Upper lobe of left lung (tissue), 6 donors: ENCODE measurements around the gene ABLIM2. TPM values are rescaled to one million over a fixed set of nuclear protein-coding genes. Genes with fewer than 3 reads are reported as not detected.

Experiments
- ATAC-seq, 2 donors: fragments of 200-7000 bp; cut with Tn5 transposase; one replicate each; pipeline ENCODE4 v1.9.1; 2022; ENCODE audit warnings: mild to moderate bottlenecking in 2 of 2, moderate library complexity in 2 of 2; ENCODE audit not compliant: low FRiP score in 2 of 2
- DNase-seq, 2 donors: peaks; one replicate each; pipeline ENCODE4 v3.0.0-alpha.2; 2019 to 2020
- H3K27ac ChIP-seq, 4 donors: fragments of 200-600 bp; sonication (generic); one replicate each; pipeline ENCODE4 v1.5.1; 2016 to 2019
- H3K27me3 ChIP-seq, 4 donors: fragments of 200-600 bp; sonication (generic); one replicate each; pipeline ENCODE4 v1.5.1; 2017 to 2019
- H3K36me3 ChIP-seq, 4 donors: fragments of 200-600 bp; sonication (generic); one replicate each; pipeline ENCODE4 v1.5.1; 2016 to 2019
- H3K4me1 ChIP-seq, 4 donors: fragments of 200-600 bp; sonication (generic); one replicate each; pipeline ENCODE4 v1.5.1; 2018 to 2019
- H3K4me3 ChIP-seq, 4 donors: fragments of 200-600 bp; sonication (generic); one replicate each; pipeline ENCODE4 v1.5.1; 2017 to 2019; ENCODE audit warnings: mild to moderate bottlenecking in 2 of 4, moderate library complexity in 1 of 4
- H3K9me3 ChIP-seq, 4 donors: fragments of 200-600 bp; sonication (generic); one replicate each; pipeline ENCODE4 v1.5.1; 2018 to 2019
- CTCF ChIP-seq, 6 experiments: fragments of 450-650 bp in 4 of 6; fragments of 200-600 bp in 2 of 6; sonication (generic) in 2 of 6; IDR thresholded peaks; one replicate each; pipeline ENCODE4 v1.5.1; 2016 to 2019; ENCODE audit warnings: antibody characterized with exemption in 6 of 6
- EP300 ChIP-seq, 4 donors: sonication (generic); formaldehyde crosslinking; IDR thresholded peaks; one replicate each; pipeline ENCODE4 v1.5.1; 2017; ENCODE audit warnings: antibody characterized with exemption in 4 of 4, control low read depth in 2 of 4
- POLR2A ChIP-seq, 4 donors: fragments of 450-650 bp; IDR thresholded peaks; one replicate each; pipeline ENCODE4 v1.5.1; 2016 to 2017; ENCODE audit warnings: antibody characterized with exemption in 4 of 4, mild to moderate bottlenecking in 2 of 4
- POLR2AphosphoS5 ChIP-seq, 2 donors: sonication (generic); formaldehyde crosslinking; IDR thresholded peaks; one replicate each; pipeline ENCODE4 v1.5.1; 2017; ENCODE audit warnings: antibody characterized with exemption in 2 of 2
- WGBS, 2 donors: methylation state at CpG; one replicate each; pipeline ENCODE4 v1.1.5; 2017 to 2018; 5-methylcytosine and 5-hydroxymethylcytosine counted together
- total RNA-seq, 6 donors: library from RNA; depleted of rRNA in 4 of 6; stranded (reverse); fragments of >200 nt in 4 of 6; gene quantifications; one replicate each; pipeline versions ENCODE4 v1.1.0 to v1.2.1, GENCODE V29; 2016 to 2021
- donor health status: DM: no; HTN: no; CAD: no; lungs with moderate emphysema.
- donor health status: DM: no; HTN: yes; CAD: no; lungs with severe emphysema.

The ABLIM2 gene
- total RNA-seq, 6 donors from 2014 or later = 3.6 to 36.9 (median 8.1) TPM

GRCh38 chr4:8081171-8081570 lies 77.4 kb downstream of the ABLIM2 start:
- no peaks in the 10 kb centered on the region for H3K27me3 ChIP-seq
- TF ChIP-seq POLR2AphosphoS5 (IDR thresholded peaks at IDR 0.05) = no peak
- no peak for TF ChIP-seq POLR2A (IDR thresholded peaks at IDR 0.05)
- no peak for TF ChIP-seq EP300 (IDR thresholded peaks at IDR 0.05)
- no peak for TF ChIP-seq CTCF (IDR thresholded peaks at IDR 0.05)
- no peaks in the 10 kb centered on the region for H3K4me1 ChIP-seq
- H3K36me3 ChIP-seq = no peaks in the 10 kb centered on the region
- no peak overlapping the region for H3K4me3 ChIP-seq
- ATAC-seq (no peak), DNase-seq (no peak)
- no peak overlapping the region for H3K27ac ChIP-seq
- no peaks in the 10 kb centered on the region for H3K9me3 ChIP-seq
- 90 to 92% methylated on average over 8 to 10 of the region's 11 CpGs for WGBS, 2 donors

GRCh38 chr4:8080754-8081065 lies 77.9 kb downstream of the ABLIM2 start:
- Histone ChIP-seq H3K4me3 (no peak overlapping the region), H3K4me1 (no peaks in the 10 kb centered on the region), H3K27ac (no peak overlapping the region), H3K36me3 (no peaks in the 10 kb centered on the region), H3K27me3 (no peaks in the 10 kb centered on the region), H3K9me3 (no peaks in the 10 kb centered on the region)
- DNase-seq = no peak
- ATAC-seq = no peak
- WGBS, 2 donors = 70 to 74% methylated on average over 2 to 5 of the region's 5 CpGs
- TF ChIP-seq EP300 (IDR thresholded peaks at IDR 0.05) (no peak), POLR2A (IDR thresholded peaks at IDR 0.05) (no peak), CTCF (IDR thresholded peaks at IDR 0.05) (no peak), POLR2AphosphoS5 (IDR thresholded peaks at IDR 0.05) (no peak)

- H3K27ac ChIP-seq = no peak overlapping the region
- TF ChIP-seq EP300 (IDR thresholded peaks at IDR 0.05) = no peak
- TF ChIP-seq CTCF (IDR thresholded peaks at IDR 0.05) = no peak
- TF ChIP-seq POLR2AphosphoS5 (IDR thresholded peaks at IDR 0.05) = no peak
- no peak for TF ChIP-seq POLR2A (IDR thresholded peaks at IDR 0.05)
- WGBS, 2 donors = 65 to 74% methylated on average over 14 to 21 of the region's 21 CpGs
- H3K36me3 ChIP-seq = no peaks in the 10 kb centered on the region
- no peaks in the 10 kb centered on the region for H3K9me3 ChIP-seq
- H3K4me1 ChIP-seq = no peaks in the 10 kb centered on the region
- ATAC-seq (no peak), DNase-seq (no peak)
- no peak overlapping the region for H3K4me3 ChIP-seq
- no peaks in the 10 kb centered on the region for H3K27me3 ChIP-seq
Measured at GRCh38 chr4:8079916-8080753, 78.5 kb downstream of the ABLIM2 start.

GRCh38 chr4:8079031-8079885 lies 79.4 kb downstream of the ABLIM2 start:
- TF ChIP-seq POLR2A (IDR thresholded peaks at IDR 0.05) (no peak), EP300 (IDR thresholded peaks at IDR 0.05) (no peak), CTCF (IDR thresholded peaks at IDR 0.05) (no peak), POLR2AphosphoS5 (IDR thresholded peaks at IDR 0.05) (no peak)
- Histone ChIP-seq H3K27me3 (no peaks in the 10 kb centered on the region), H3K27ac (no peak overlapping the region), H3K4me1 (no peaks in the 10 kb centered on the region), H3K4me3 (no peak overlapping the region), H3K36me3 (no peaks in the 10 kb centered on the region), H3K9me3 (no peaks in the 10 kb centered on the region)
- WGBS, 2 donors = 50 to 62% methylated on average over 22 to 32 of the region's 32 CpGs
- ATAC-seq (no peak), DNase-seq (no peak)
